ELF-1 (cell line): ENCODE measurements around the gene GBP7.
"Not testable (repeated sequence)": the region's sequence is repeated elsewhere in the genome, so short reads cannot be mapped to it uniquely, and the experiment has no call there.

ENCODE experiments used
- DNase-seq: peaks from one replicate; pipeline ENCODE4 v3.0.0-alpha.2; 2016; ENCODE audit warnings: low read depth, low spot score

Gene GBP7

DNA sequence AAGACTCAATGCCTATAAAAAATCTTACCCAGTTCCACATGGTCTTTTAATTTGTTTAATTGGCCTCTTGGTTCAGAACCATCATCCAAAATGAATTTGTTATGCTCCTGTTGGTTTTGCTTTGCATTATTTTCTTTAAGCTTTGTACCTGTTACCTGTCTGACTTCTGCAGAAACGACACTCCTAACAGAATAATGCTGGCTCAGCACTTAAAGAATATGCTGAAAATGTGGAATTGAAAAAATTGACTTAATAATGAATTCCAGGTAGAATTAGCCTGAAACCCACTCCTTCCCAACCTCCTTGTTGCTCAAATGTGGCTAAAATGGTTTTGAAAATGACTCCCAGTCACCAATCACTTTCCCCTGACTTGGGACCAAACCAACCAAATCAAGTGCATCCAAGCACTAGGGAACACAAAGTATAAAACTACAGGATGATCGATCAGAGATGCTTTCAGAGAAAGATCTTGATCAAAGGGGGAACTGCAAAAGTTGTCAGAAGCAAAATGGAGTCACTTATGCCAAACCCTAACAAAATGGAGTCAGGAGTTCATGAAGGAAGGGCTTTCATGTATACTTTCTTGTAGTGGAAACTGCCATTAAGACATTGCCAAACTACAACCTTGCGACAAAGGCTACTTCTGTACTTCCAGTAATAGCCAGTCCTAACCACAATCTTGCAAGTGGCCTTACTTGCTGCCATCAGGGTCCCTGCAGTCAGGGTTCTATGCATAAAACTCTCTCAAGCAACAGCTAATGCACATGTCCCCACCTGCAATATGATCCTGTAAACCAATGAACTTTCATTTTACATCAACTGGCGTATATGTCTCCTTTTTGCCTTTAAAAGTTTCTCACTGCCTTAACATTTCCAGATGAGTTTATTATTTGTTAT, 5.4 kb downstream of the GBP7 start:
- DNase-seq, result no peak

DNA sequence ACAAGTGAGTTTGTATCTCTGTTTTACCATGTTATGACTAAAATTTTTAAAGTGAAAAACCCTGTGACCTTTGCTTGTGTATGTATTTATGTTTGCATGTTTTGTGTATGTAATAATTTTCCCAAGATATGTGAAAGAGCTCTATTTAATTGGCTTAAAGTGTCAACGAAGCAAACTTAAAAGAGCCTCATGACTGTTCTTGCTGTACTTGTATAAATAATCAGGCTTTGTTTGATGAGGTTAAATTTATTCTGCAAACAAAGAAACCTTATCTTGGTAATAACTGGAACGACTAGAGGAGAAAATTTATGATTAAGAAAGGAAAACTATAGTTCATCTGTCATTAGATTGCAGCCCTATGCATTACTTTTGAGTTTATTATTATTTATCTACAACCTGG, 6.6 kb downstream of the GBP7 start:
- DNase-seq, result no peak

DNA sequence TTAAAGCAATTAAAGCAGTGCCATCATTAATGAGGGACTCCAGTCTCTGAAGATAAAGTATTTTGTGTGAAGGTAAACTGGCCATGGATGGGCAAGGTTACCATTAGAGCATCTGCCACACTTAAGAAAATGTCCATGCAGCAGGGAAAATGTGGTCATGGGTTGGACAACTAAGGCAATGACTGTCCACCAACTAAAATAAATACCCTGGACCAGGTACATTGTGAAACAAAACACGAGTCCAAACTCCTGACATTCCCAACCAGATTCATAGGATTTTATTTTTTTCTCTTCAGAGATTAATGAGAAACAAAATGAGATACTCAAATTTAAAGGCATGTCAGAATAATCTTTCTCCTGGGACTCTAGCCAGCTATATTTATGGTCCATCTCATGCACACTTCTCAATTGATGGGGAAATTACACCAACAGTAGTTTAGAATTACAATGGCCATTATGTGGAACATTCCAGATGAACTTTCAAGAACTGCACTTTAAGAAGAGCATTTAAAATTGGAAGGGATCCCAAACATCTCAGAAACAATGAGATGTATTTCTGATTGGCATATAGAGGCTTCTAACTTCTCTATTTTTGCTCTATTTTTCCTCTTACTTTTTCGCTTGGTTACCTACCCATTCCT, 8.1 kb downstream of the GBP7 start:
- no peak for DNase-seq

DNA sequence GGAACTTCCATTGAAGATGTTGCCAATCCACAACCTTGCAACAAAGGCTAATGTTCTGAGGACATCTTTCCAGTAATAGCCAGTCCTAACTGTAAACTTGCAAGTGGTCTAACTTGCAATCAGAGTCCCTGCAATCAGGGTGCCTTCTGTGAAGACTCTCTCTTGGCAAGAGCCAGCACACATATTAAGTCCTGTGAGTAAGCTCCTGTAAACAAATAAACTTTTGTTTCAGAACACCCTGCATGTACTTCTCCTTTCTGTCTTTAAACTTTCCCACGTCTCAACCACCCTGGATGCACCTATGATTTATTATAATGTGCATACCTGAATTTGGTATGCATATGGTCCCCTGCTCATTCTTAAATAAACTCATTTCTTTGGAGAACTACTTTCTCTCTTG, 9.1 kb downstream of the GBP7 start:
- DNase-seq, result no peak

DNA sequence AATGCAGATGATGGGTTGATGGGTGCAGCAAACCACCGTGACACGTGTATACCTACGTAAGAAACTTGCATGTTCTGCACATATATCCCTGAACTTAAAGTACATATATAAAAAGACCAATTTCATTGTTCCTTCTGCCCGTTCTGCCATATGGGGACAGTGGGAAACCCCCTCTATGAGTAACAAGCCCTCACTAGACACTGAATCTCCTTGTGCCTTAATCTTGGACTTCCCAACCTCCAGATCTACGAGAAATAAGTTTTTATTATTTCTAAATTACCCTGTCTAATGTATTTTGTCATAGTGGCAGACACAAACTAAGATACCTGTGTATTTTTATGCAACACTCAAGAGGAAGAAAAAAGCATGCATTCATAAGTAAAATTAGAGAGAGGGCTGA, 10.0 kb downstream of the GBP7 start:
- DNase-seq, result no peak

DNA sequence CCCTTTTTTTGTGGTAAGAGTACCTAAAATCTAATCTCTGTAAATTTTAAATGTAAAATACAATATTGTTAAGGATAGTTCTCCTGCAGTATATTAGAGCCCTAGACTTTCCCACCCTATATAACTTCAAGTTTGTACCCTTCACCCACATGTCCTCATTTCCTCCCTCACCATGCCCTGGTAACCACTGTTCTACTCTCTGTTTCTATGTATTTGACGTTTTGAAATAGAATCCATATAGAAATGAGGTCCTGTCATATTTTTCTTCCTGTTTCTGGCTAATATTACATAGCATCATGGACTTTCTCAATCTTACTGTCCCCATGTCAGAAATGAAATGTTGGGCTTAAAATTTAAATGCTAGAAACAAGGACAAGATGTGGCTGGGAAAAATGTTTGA, 24.8 kb downstream of the GBP7 start:
- no peak for DNase-seq

DNA sequence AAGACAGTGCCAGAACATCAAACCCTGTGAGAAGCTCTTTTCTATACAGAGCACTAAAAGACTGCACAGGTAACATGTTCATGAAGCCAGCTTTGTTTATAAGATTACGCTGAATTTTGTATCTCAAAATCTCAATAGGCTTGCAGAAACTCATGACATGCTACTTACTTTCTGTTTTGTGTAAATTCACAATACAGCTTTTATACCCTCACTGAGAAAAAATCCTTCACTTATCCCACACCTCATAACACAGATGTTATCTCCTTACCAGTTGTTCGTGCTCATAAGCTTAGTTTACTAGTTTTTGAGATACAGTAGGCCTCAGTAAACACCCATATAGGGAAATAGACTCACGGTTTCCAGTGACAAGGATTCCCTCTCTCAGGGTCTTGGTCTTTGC, 25.8 kb downstream of the GBP7 start:
- no peak for DNase-seq

DNA sequence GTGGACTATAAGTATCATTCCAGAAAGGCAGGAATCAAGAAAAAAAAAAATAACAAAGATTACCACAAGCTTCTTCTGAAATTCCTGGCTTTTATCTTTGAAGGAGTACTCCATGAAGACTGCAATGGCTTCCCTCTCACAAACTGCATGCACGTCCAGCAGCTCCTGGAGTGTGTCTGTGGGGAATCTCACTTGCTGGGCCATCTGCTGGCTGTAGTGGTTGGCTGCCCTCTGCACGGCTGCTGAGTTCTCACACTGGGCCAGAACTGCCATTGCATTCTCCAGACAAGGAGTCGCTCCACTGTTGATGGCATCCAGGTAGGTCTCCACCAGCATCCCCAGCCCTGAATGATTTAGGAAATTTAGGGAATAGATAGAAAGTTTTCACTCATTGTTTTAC, 26.6 kb downstream of the GBP7 start:
- DNase-seq, result peak; percentile 46

DNA sequence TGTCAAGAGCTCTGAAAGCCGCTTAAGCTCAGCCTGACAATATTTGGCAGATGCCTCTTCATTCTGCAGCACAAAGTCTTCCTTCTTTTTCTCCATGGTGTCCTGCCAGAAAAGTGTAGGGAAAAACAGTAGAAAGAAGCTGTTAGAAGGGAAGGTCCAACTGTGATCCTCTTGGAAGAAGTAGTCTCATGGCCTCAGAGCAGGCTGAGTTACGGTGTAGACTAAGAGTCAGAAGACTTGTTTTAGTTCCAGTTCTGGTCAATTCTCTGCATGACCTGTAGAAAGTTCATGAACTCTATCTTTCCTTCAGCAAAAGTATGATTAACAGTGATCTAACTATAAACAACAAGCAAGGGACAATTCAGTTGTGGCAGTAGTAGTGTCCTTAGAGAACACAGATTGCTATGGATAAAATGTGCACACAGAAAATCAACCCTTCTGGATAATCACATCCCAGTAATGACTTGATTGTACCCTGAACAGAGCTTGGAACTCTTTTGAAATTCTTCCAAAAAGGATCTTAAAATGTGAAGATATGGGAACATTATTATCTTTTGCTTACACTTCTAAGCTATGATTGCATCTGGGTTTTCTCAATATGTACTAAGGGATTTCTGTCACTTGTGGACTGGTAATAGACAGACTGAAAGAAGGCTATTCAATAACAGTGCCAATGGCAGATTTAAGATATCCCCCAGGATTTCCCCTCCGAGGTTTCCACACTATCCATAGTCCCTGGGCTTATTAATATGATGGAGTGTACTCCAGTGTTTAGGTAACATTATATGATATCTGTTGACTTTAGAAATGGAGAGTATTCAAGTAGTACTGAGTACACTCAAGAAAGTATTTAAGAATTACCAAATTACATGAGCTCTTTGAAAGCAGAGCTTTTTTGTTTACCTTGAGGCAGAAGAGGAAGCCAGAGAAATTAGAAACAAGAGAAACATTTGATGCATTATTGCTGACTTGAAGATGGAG, 27.8 kb downstream of the GBP7 start:
- DNase-seq, result no peak

DNA sequence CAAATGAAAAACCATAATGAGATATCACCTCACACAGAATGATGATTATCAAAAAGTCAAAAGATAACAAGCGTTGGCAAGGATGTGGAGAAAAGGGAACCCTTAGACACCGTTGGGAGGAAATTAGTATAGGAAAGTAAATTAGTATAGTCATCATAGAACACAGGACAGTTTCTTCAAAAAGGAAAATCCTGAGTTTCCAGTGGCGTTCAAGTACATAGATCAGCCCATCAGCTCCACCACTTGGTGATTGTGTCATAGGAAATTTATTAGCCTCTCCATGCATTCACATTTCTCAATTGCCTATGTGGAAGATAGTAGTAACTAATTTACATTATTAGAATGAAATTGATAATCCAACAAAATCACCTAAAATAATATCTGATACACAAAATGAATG, 29.1 kb downstream of the GBP7 start:
- DNase-seq, result no peak

DNA sequence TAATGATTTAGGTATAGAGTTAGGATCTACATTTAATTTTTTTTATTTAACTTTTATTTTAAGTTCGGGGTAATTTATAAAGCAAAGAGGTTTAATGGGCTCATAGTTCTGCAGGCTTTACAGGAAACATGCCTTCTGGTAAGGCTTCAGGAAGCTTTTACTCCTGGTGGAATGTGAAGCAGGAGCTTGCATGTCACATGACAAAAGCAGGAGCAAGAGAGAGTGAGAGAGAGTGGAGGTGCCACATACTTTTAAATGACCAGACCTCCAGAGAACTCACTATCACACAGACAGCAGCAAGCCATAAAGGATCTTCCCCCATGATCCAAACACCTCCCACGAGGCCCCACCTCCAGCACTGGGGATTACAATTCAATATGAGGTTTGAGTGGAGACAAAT, 32.3 kb downstream of the GBP7 start:
- no peak for DNase-seq

DNA sequence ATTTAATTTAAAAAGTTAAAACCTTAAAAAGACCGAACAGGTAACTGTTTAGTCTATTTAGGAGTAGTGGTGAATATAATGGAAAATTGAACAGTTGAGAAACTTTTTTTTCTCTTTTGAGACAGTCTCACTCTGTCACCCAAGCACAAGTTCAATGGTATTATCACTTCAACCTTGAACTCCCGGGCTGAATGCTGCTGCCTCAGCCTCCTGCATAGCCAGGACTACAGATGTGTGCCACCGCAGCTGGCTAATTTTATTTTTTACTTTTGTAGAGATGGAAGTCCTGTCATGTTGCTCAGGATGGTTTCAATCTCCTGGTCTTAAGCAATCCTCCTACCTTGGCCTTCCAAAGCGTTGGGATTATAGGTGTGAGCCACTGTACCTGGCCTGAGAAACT, 33.6 kb downstream of the GBP7 start:
- DNase-seq, result no peak

DNA sequence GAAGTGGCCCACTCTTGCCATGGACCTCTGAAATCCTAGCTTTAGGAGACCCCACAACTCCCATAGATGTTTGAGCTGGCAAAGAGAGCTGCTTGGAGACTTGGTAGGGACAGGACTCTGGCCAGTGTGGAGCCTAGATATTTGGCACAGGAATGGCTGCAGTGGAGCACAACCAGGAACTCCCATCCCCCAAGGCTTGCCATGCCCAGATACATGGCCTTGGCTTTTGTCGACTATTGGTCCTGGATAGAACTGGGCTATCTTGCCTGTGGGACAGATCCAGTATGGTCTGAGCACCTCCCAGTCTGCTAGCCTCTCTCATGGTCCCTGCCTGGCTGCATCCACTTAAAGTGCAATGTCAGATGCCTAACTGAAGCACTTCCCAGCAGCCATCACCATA, 42.1 kb downstream of the GBP7 start:
- DNase-seq, result no peak

DNA sequence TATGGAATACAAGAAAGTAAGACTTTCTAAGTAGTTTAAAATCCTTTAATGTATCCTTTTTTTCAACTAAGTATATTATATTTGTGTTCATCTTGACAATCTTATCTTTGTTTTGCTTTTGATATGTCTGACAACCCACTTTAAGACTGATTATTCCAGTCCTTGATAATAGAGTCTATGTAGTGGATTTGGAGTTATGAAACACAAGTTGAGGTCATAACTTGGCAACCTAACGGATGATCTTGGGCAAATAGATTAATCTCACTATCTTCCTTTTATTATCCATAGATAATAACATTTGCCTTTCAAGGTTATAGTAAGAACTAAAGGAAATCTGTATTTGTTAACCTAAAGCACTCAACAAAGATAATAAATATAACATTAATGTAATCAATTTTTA, 45.1 kb downstream of the GBP7 start:
- no peak for DNase-seq

DNA sequence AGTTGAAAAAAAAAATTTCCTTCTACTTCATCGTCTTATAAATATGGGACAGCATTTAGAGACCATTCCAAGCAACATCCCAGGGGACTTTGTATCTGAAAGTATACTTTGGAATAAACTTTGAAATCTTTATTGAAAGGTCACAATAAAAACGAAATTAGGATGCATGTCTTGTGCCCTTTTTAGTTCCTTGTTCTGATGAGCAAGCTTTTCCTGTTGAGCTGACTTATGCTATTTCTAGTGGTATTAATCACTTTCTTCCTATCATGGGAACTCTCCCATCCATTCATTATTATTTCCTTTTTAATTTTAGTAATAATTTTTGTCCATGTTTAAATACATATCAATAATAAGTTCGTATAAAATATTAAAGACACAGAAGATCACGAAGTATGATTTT, 45.9 kb downstream of the GBP7 start:
- no peak for DNase-seq

DNA sequence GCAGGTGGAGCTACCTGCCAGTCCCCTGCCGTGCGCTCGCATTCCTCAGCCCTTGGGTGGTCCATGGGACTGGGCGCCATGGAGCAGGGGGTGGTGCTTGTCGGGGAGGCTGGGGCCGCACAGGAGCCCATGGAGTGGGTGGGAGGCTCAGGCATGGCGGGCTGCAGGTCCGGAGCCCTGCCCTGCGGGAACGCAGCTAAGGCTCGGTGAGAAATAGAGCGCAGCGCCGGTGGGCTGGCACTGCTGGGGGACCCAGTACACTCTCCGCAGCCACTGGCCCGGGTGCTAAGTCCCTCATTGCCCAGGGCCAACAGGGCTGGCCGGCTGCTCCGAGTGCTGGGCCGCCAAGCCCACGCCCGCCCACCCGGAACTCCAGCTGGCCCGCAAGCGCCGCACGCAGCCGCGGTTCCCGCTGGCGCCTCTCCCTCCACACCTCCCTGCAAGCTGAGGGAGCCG, 47.8 kb downstream of the GBP7 start:
- DNase-seq, result not testable (repeated sequence)

DNA sequence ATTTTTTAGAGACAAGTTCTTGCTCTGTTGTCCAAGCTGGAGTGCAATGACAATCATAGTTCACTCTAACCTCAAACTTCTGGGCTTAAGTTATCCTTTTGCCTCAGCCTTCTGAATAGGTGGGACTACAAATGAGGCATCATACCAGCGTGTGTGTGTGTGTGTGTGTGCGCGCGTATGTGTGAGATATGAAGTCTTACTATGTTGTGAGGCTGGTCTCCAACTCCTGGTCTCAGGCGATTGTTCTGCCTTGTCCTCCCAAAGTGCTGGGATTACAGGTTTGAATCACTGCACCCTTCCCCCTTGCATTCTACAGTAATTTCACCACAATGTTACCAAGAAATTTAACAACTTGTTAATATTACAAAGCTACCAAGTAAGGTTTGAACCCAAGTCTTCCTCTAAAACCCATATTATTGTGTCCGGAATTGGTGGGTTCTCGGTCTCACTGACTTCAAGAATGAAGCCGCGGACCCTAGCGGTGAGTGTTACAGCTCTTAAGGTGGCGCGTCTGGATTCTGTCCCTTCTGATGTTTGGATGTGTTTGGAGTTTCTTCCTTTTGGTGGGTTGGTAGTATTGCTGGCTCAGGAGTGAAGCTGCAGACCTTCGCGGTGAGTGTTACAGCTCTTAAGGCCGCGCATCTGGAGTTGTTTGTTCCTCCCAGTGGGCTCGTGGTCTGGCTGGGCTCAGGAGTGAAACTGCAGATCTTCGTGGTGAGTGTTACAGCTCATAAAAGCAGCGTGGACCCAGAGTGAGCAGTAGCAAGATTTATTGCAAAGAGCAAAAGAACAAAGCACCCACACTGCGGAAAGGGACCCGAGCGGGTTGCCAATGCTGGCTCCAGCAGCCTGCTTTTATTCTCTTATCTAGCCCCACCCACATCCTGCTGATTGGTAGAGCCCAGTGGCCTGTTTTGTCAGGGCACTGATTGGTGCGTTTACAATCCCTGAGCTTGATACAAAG, 48.9 kb downstream of the GBP7 start:
- DNase-seq, result not testable (repeated sequence)

DNA sequence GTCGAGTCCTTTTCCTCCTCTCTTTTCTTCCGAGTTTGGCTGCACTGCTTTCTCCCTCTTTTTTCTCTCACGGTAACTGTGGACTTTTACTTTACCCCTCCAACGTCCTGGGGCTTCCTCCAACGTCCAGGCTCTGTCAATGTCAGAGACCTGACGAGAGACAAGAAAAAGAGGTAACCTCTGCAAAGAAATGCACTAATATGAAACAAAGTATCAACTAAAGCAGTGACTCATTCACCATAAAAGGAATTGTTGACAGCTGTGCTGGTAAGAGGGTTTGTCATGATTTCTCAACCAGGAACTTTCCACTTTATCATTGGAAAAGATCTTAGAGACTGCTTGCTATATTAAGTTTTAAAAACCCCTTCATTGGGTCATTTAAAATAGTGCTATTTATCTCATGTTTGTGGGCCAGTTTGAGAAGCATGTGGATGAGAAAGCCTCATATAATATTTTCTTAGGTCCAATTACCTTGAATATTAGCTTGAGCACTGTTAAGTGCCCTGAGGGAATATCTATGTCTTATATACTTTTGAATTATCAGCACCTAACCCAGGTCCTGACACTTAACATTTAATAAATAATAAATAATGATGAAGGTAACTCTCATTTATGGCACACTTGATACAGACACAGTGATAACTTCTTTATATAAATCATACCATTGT, 49.8 kb downstream of the GBP7 start, which contains the start of gene GBP2:
GBP2 (minus strand) TSS at position 202 of the 668 bp plus-strand sequence. CDS start 4,148 bp downstream, outside the sequence.
- DNase-seq, result no peak

DNA sequence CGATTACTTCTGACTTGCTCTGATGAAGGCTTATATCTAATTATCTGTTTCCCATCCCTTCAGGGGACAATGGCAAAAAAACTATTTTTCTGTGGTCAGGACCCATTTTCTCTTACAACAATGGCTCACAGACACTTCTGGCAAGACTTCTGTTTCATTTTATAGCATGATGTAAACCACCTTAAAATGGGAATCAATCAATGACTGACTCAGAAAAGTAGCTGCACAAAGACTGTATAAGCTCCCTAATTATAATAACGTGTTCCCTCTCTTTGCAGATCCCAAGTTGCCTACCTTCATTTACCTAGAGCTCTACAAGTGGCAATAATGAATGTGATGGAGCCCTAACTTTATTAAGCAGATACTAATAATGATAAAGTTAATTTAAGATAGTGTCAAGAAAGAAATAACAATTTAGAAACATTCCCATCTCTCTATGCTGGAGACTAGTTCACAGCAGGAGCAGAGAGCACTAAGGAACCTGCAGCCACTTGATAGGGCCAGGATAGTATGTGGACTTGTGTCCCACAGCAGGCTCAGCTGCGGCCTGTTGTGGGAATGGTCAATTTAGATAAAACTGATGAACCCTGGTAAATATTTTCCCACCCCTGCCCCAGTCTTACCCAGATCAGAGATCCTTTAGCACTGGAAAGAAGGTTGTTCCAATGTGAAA, 50.4 kb downstream of the GBP7 start:
- no peak for DNase-seq

DNA sequence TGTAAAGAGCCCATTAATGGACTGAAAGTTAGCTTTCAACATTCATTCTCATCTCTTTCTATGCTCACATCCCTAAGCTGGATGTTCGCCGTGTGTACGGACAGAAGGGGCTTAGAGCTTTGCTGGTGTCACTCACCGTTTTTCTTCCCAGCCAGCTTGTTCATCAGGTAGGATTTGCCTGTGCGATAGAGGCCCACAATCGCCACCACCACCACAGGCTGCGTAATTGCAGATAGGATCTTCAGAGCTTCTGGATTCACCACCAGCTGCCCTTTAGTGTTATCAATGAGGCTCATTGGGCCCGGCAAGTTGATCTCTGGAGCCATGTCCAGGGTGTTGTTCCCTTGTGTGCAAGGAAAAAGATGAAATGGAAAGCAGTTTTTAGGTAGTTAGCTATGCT, 54.2 kb downstream of the GBP7 start:
- no peak for DNase-seq
